GM10248 (cell line): ENCODE measurements around the gene EFCAB10.

Source experiments
- CTCF ChIA-PET: fragments of 300-600 bp; sonication (Branson Sonifier 250); formaldehyde crosslinking; extraction: SDS; loops from one replicate; lab custom pipeline; 2021; ENCODE audit warnings: antibody characterized with exemption; lab: Yijun Ruan, JAX
- POLR2A ChIA-PET: fragments of 350-650 bp; sonication (Branson Sonifier 250); formaldehyde crosslinking; extraction: SDS; loops from one replicate; lab custom pipeline; 2020; ENCODE audit warnings: antibody characterized with exemption; lab: Yijun Ruan, JAX
- DNase-seq: peaks from one replicate; pipeline ENCODE4 v3.0.0; 2012; ENCODE audit errors: extremely low spot score
- TF ChIP-seq, protein P1 (sequence below): IDR thresholded peaks from 2 replicates; pipeline ENCODE4 v1.5.1; 2012; ENCODE audit warnings: mild to moderate bottlenecking, low read depth; ENCODE audit errors: extremely low read depth, missing control alignments, control extremely low read depth

Gene EFCAB10, protein sequence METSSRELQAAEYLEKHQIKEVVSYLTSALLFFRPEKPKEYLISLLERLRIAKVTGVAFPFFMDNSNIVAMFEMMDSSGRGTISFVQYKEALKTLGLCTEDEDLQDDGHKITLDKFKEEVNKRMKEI

DNA sequence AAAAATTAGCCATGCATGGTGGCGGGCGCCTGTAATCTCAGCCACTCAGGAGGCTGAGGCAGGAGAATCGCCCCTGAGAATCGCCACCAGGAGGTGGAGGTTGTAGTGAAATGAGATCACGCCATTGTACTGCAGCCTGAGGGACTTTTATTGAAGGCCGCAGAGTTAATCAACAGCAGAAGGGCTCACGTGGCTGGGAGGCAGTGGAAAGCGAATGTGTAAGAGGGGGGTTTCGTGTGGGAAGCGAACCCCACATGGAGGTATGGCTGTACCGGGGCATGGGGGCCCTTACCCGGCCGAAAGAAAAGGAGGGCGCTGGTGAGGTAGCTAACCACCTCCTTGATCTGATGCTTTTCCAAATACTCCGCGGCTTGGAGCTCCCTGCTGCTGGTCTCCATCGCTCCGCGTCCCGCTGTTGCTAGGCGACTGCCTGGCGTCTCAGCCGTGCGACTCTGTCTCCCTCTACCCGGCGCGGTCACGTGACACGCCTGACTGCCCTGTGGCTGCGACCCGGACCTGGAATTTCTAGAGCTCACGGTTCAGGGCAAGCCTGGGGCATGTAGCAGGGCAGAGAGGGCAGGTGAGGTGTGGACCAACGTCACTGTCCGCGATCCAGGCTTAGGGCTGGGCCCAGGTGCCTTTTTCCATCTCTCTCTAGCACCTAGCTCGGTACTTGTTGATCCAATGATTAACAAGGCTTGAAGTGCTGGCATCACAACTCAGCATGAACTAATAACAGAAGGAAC, at the start of gene EFCAB10:
TSS of gene EFCAB10 (minus strand) at position 428 of the 746 bp plus-strand sequence. CDS start at position 398, 30 bp downstream.
- ChIA-PET CTCF (interaction anchor here (0.9 to 1.5 kb wide), 3 partner anchors 11 to 76 kb away, joined by 3 to 4 read pairs (median 4); no protein-coding TSS in a partner anchor), POLR2A (no interaction called here)
- TF ChIP-seq, protein P1, sequence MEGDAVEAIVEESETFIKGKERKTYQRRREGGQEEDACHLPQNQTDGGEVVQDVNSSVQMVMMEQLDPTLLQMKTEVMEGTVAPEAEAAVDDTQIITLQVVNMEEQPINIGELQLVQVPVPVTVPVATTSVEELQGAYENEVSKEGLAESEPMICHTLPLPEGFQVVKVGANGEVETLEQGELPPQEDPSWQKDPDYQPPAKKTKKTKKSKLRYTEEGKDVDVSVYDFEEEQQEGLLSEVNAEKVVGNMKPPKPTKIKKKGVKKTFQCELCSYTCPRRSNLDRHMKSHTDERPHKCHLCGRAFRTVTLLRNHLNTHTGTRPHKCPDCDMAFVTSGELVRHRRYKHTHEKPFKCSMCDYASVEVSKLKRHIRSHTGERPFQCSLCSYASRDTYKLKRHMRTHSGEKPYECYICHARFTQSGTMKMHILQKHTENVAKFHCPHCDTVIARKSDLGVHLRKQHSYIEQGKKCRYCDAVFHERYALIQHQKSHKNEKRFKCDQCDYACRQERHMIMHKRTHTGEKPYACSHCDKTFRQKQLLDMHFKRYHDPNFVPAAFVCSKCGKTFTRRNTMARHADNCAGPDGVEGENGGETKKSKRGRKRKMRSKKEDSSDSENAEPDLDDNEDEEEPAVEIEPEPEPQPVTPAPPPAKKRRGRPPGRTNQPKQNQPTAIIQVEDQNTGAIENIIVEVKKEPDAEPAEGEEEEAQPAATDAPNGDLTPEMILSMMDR: no peak
- DNase-seq: peak; percentile 69

DNA sequence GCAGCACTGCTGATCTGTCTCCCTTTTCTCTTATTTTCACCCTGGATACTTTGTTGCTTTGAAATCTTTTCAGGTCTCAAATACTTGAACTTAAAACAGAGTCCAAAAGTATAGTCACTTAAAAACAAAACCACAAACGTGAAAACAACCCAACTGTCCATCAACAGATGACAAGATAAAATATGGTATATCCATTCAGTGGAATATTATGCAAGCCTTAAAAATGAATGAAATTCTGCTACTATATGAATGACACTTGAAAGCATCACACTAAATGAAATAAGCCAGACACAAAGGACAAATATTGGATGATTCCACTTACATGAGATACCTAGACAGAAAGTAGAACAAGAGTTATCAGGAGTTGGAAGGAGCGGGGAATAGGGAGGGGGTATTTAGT, 44.7 kb upstream of the EFCAB10 start:
- TF ChIP-seq, protein P1: no peak
- CTCF ChIA-PET: no interaction called here
- no peak for DNase-seq
- POLR2A ChIA-PET: no interaction called here

DNA sequence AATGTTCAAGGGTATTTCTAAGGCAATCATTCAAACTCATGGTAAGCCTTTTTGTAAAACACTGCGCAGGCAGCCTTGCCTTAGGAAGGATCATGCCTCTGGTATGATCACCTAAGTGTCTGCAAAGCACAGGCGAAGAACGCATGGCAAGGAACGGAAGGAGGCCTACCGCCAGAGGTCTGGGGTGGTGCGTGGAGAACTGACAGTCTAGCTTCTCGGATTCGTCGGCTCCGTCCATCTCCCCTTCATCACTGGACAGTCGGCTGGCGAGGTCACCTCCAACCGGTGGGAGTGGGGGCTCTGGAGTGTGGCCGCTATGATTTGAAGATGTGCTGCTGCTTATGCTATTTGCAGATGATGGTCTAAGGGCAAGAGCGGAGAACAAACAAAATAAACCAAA, 42.6 kb upstream of the EFCAB10 start:
- CTCF ChIA-PET: no interaction called here
- no peak for DNase-seq
- TF ChIP-seq, protein P1: no peak
- POLR2A ChIA-PET: no interaction called here

DNA sequence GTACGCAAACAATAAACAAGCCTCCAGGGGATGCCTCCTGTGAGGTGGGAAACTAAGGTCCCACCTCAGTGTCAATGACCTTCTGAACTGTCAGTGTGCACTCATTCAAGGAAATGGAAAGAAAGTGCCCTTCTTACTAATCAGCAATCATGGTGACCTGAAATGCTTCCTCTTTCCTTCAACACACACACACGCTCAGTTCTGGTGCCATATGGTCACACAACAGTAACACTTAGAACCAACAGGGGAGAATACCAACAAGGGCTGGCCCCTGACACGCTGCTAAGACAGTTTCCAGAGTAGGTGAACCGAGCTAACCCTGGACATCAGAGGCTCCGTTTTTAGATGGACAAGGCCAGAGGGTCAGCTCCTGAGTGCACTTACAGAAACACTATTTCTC, 42.1 kb upstream of the EFCAB10 start:
- POLR2A ChIA-PET: no interaction called here
- TF ChIP-seq, protein P1: no peak
- DNase-seq: no peak
- CTCF ChIA-PET: no interaction called here

DNA sequence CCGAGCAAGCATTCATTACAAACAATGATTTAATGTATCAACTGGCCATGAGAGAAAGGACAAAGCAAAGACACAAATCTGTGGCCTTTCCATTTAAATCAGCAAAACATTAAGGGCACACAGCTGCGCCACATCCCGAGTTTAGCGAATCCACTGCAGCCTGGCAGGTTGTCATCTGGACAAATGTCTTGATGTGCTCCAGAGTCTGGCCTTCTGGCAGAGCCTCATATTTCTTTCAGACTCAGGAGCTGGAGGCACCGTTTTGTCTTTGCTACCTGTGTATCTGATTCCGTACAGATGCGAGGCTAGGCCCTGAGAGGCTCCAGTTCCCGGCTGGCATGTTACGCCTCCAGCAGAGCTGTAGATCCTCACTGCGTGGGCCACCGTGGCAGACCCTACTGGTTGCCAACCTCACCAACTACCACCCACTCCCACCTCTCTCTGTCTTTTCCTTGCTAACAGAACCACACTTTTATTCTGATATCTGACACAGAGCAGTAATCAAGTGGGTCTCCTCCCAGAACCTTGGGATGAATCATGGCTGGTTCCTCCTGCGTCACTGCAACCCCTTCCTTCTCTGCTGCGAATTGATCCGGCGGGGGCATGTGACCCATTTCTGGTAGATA, 40.9 kb upstream of the EFCAB10 start:
- CTCF ChIA-PET: no interaction called here
- POLR2A ChIA-PET: no interaction called here
- no peak for DNase-seq

DNA sequence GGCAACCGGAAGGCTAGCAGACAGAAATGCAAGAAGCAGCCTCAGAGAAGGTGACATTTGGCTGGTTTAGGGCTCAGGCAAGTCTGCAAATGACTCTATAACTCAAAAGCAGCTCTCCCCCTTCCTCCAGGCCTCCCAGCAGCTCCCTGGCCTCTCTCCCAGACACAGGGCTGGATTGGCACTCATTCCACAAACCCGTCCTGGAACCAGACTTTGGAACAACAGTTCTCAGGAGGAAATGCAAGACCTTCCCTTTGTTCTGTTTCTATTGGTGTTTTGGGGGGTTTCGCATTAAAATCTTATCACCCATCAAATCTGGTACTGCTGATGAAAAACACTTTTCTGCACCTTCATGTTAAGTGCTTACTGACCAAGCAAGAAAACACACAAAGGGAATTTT, 40.3 kb upstream of the EFCAB10 start:
- DNase-seq: no peak
- ChIA-PET POLR2A (no interaction called here), CTCF (no interaction called here)
- TF ChIP-seq, protein P1: no peak

More for the DNA sequence above, 40.9 kb upstream of the EFCAB10 start:
- TF ChIP-seq, protein P1: no peak
